Central memory CD4-positive, alpha-beta T cell (primary cell): ENCODE measurements around the gene PCCA.
"Not testable (repeated sequence)": the region's sequence is repeated elsewhere in the genome, so short reads cannot be mapped to it uniquely, and the experiment has no call there.

ENCODE experiments used
- DNase-seq: peaks from one replicate; pipeline ENCODE4 v3.0.0; 2022

Gene PCCA

DNA sequence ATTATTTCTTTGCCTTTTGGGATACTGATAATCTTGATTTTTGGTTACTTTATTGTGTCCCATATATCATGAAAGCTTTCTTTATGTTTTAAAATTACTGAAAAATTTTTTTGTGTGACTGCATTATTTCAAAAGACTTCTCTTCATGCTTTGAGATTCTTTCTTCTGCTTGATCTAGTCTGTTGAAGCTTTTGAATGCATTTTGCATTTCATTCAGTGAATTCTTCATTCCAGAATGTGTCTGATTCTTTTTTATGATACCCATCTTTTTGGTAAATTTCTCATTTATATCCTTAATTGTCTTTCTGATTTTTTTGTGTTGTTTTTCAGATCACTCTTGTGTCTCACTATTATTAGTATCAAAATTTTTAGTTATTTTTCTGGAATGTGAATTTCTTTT lies 289.6 kb downstream of the PCCA start:
- DNase-seq: no peak

DNA sequence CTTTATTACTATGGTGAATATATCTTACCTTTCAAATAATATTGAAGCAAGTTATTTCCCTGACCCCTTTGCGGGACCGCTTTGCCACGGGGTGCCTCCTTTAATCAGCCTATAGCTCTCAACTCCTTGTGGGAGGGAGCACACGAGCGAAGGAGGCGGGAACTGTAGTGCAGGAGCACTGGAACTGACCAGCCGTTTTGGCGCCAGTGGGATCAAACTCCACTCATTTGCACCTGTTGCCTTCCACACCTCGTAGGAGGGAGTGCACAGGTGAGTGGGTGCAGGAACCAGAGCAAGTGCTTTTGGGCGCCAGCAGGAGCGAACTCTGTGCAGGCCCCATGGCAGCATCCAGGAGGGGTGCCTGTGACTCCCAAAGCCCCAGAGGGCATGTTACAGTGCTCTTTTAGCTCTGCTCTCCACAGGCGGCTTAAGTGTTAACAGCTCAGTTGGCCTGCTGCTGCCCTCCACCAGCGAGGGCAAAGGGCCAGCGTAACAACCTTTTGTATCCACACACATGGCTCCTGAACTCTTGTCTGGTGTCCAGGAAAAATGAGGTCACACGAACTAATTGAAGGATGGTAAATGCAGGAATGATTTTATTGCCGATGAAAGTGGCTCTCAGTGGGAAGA lies 292.8 kb downstream of the PCCA start:
- DNase-seq: no peak

DNA sequence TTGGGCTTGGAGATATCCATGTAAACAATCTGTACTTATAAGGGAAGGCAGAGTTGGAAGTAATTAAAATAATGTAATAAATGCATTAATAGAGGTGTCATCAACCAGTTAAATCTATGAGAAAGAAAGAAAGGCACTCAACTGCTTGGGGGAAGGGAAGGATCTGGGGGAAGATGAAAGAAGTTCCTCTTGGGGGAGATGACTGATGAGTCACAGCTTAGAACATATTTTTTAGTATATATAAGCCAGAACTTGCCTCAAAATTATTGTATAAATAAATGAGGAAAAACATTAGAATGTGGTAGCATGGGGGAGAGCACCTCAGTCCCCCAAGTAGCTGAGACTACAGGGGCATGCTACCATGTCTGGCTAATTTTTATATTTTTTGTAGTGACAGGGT lies 293.9 kb downstream of the PCCA start:
- no peak for DNase-seq

DNA sequence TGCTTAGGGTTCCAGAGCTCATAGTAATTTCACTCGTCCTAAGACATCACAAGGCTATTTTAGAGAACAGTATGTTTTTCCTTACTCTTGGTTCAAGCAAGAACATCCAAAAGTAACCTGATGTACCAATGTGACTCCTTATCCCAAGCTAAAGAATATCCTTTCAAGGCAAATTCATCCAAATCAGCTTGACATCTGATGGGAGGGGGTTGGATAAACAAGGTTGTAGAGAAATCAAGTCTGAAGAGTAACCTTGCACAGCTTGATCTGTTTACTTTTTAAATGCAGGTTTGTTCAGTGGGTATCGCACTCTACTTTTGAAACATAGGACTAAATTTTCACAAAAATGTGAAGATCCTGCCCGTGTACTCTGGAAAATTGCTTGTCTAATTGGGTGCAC lies 298.5 kb downstream of the PCCA start:
- DNase-seq: no peak

DNA sequence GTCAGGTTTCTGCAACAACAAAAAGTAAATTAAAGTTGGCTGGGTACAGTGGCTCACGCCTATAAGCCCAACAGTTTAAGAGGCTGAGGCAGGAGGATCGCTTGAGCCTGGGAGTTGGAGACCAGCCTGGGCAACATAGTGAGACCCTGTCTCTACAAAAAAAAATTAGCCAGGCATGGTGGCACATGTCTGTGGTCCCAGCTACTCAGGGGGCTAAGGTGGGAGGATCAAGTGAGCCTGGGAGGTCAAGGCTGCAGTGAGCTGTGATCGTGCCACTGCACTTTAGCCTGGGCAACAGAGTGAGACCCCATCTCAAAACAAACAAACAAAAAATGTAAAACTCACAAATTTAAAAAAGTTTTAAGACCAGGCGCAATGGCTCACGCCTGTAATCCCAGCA lies 299.3 kb downstream of the PCCA start:
- DNase-seq: not testable (repeated sequence)

GRCh38 chr13:100388923-100389322 lies 300.0 kb downstream of the PCCA start:
- no peak for DNase-seq

DNA sequence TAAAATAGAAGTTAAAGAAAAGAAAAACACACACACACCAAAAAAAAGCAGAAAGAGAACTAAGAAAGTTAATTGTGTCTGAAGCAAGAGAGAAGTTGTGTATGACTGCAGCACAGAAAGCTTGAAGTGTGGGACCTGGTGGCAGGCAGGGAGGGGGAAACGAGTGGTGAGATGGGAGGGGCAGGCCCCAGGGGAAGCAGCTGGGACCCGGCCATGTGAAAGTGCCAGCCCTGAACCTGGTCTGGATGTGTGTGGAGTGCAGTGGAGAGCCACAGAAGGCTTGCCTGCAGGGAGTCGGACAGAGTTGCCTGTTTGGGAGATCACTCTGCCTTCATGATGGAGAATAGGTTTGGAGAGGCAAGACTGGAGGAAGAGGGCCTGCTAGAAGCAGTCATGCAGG lies 300.7 kb downstream of the PCCA start:
- no peak for DNase-seq

DNA sequence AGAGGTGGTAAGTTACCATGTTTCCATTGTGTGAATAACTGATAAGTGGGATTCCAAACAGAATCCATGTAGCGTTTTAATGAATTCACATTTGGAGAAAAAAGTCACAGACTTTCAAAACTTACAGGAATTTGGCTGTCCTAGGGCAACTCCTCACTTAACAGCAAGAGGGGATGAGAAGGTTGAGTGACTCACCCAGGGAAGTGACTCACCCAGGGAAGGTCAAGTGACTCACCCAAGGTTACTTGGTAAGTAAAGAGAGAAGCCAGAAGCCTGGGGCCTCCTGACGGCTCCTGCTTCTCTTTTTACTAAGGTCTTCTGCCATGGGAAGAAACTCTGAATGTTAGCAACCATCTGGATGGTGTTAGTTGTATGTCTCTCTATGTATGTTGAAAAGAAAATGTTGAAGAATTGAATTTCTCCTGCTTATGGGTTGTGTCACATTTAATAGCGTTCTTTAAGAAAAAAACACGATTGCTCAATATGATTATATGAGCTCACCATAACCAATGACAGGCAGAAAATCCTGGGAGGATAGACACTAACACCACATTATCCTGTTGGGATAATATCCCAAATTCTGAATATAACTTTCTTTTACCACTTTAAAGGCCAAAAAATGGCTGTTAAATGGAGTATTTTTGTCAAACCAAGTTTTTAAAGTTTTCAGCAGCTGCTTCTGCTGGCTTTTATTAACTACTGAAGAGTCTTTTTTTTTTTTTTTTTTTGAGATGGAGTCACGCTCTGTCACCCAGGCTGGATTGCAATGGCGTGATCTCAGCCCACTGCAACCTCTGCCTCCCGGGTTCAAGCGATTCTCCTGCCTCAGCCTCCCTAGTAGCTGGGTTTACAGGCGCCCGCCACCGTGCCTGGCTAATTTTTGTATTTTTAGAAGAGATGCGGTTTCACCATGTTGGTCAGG lies 304.1 kb downstream of the PCCA start:
- DNase-seq: peak; percentile 9

GRCh38 chr13:100394005-100394695 lies 305.3 kb downstream of the PCCA start:
- DNase-seq: no peak

DNA sequence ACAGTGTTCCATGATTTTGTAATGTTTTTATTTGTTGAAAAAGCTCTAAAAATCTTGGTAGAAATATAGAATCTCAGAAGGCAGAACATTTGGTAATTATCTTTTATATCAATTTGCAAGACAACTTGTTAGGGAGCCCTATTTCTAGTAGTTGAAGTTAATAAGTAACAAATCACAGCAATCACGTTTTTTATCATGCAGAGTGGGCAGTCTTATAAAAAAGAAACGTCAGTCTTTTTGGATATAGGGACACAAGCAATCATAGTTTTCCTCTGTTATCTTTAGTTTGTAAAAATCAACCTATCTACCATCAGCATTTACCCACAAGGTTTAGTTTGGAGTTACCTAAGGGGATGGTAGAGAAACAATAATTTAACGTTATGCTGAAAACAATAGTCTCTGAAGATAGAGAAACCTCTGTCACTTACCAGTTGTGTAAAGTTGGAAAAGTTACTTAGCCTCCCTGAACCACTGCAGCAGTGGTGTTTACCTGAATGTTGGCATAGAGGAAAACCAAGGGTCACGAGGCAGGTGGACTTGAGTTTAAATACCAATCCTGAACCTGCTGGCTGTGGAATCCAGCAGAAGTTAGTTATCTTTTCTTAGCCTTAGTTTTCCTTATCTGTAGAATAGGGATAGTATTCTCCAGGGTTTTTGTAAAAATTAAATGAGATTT lies 306.9 kb downstream of the PCCA start:
- no peak for DNase-seq

DNA sequence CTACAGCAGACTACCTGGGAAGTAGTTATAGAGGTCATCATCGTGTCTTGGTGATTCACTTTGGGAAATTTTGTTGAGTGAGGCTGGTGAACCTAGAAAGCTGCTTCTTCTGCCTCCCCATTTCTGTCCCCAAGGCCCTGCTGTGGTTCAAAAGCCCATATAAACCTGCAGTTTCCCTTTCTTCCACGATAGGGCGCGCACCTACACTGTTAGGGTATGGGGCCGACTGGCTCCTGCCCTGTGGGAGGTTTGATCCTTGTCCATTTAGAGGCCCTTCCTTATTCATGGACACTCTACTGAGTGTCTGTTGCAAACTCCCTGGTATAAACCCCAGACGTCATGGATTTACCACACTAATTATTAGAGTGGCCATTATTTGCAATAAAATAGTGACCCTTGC lies 307.9 kb downstream of the PCCA start:
- DNase-seq: no peak

DNA sequence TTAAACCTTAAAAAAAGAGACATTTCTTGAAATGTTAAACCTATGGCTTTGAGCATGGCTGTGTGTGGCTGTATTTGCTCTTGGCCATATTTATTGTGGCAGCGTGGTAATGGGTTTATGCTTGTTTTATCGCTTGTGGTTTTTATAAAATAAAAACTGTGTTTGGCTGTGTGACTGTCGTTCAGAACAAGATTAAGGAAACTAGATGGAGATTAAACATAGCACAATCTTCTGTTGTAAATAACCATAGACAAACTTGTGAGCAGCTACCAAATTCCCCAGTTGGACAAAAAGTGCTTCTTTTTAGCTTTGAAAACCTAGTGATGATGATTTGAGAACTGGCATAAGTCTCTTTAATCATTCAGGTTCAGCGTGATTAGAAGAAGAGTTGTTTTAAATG lies 308.7 kb downstream of the PCCA start:
- DNase-seq: no peak

- no peak for DNase-seq
These were observed 309.5 kb downstream of the PCCA start for GRCh38 chr13:100398360-100398759.

DNA sequence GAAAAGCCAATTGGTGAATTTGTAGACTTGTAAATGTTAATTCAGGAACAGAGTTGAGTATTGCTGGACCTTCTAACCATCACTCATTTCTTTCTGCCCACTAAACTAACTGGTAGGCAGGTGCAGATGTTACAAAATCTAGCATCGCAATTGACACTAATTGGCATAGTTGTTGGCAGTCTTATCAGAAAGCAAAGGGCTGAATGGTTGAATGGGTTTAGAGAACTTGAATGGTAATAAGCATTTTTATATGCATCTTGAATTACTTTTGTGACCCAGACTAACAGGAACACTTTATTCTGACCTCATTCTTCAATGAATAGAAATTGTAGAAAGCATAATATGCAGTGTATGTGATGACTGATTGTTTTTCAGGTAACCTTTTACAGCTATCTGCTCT lies 310.6 kb downstream of the PCCA start:
- no peak for DNase-seq

DNA sequence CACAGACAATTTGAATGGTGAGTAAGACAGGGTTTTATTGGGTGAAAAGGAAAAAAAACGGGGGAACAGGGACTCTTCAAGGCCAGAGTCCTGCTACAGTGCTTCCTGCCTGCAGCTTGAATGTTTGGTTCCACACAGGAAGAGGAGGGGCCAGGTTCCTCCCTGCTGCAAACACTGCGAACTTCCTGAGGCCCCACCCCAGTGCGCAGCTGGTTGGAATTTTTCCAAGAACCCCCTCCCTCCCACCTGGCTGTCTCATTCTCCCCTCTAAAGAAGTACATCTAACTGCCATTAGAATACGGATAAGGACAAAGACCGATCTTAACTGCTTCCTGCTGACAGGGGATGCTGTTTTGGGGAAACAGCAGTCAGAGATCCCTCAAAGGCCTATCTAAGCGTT lies 314.8 kb downstream of the PCCA start:
- no peak for DNase-seq

DNA sequence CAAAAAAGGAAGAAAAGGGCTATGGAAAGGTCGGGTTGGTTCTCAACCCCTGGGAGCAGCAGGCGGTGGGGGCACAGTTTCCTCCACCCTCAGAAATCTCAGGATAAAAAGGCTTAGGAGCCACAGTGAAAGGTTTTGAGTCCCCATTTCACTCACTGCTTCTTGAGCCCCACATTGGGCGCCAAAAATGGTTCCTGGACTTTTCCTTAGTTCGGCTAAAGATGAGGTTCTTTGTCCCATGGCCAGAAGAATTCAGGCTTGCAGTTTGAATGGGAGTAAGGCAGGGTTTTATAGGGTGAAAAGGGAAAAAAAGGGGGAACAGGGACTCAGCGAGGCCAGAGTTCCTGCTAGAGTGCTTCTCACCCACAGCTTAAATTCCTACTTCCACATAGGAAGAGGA lies 320.2 kb downstream of the PCCA start:
- DNase-seq: no peak

- DNase-seq: no peak
These were observed 334.5 kb downstream of the PCCA start for GRCh38 chr13:100423375-100423774.

DNA sequence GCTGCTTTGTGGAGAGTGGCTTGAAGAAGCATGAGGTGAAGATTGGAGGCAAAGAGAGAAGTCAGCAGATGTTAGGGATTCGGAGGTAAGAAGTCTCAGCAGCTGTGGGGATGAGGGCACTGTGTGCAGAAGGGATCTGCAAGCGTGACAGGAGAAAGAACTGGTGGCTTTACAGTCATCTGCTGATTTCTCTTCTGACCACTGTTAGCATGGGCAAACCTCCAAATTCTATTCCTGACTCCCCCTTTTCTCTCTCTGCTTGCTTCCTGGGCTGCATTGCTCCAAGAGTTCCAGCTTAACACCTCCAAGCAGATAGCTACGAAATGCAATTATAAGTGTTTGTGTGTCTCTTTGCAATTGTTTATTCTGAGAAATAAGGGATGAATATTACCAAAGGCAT lies 340.1 kb downstream of the PCCA start:
- DNase-seq: no peak

- DNase-seq: no peak
These were observed 343.7 kb downstream of the PCCA start for GRCh38 chr13:100432611-100433010.

DNA sequence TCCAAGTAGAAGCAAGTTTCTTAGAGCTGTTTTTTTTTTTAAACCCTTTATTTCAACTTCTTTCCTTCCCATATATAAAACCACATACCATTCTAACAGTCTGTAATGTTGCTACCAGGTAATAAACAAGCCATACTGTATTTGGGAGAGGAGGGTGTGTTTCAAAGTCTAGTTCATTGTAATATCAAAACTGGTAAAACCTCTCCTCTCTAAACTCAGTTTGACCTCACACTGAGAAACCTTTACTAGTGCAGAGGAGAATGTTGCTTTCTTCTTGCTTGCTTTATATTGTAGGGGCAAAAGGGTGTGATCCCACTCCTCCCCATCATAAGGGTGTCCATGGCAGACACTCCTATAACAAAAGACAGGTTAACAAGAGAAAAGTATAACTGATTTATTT lies 344.6 kb downstream of the PCCA start:
- DNase-seq: no peak

GRCh38 chr13:100434010-100434763 lies 345.3 kb downstream of the PCCA start:
- DNase-seq: no peak

GRCh38 chr13:100436099-100436498 lies 347.2 kb downstream of the PCCA start:
- DNase-seq: no peak
